K562 (cell line): ENCODE measurements around the gene CNTN6.

ENCODE experiments used
- BRCA1 ChIP-seq, 2 experiments: fragments of 450-650 bp in 1 of 2; sonication (generic) in 1 of 2; formaldehyde crosslinking in 1 of 2; IDR thresholded peaks; 2 replicates each; pipeline versions ENCODE4 v1.5.0 to v1.6.1; 2017 to 2020; ENCODE audit warnings: mild to moderate bottlenecking in 1 of 2, missing genetic modification reagents in 1 of 2
- CC2D1A ChIP-seq: fragments of 450-650 bp; IDR thresholded peaks from 2 replicates; pipeline ENCODE4 v1.6.1; 2017; ENCODE audit warnings: mild to moderate bottlenecking
- TF ChIP-seq, protein P1 (sequence below): IDR thresholded peaks from 3 replicates; pipeline ENCODE4 v1.6.1; 2011; ENCODE audit warnings: borderline replicate concordance, mild to moderate bottlenecking, moderate library complexity; ENCODE audit not compliant: insufficient read length; ENCODE audit errors: extremely low read depth

GRCh38 chr3:1082108-1082507 is 10.7 kb upstream of the CNTN6 start:
- no peak for TF ChIP-seq BRCA1 (IDR thresholded peaks at IDR 0.05)
- TF ChIP-seq BRCA1 (CRISPR knock-in tag; IDR thresholded peaks at IDR 0.05) = no peak
- TF ChIP-seq, protein P1, sequence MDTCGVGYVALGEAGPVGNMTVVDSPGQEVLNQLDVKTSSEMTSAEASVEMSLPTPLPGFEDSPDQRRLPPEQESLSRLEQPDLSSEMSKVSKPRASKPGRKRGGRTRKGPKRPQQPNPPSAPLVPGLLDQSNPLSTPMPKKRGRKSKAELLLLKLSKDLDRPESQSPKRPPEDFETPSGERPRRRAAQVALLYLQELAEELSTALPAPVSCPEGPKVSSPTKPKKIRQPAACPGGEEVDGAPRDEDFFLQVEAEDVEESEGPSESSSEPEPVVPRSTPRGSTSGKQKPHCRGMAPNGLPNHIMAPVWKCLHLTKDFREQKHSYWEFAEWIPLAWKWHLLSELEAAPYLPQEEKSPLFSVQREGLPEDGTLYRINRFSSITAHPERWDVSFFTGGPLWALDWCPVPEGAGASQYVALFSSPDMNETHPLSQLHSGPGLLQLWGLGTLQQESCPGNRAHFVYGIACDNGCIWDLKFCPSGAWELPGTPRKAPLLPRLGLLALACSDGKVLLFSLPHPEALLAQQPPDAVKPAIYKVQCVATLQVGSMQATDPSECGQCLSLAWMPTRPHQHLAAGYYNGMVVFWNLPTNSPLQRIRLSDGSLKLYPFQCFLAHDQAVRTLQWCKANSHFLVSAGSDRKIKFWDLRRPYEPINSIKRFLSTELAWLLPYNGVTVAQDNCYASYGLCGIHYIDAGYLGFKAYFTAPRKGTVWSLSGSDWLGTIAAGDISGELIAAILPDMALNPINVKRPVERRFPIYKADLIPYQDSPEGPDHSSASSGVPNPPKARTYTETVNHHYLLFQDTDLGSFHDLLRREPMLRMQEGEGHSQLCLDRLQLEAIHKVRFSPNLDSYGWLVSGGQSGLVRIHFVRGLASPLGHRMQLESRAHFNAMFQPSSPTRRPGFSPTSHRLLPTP = no peak
- no peak for TF ChIP-seq CC2D1A
